Neuronal stem cell (in vitro differentiated cells): Measurements from ENCODE around the gene SLC17A7.

Experiments
- DNase-seq: peaks from one replicate; pipeline ENCODE4 v3.0.0-alpha.2; 2013; ENCODE audit warnings: low spot score
- H2AFZ ChIP-seq: one replicate; pipeline ENCODE4 v1.6.1; 2013; ENCODE audit warnings: mild to moderate bottlenecking, low read length, inconsistent platforms
- H2AK5ac ChIP-seq: 2 replicates; pipeline ENCODE4 v1.6.1; 2013; ENCODE audit warnings: low read depth, mild to moderate bottlenecking, inconsistent platforms, low read length, moderate library complexity, mixed read lengths
- H2BK120ac ChIP-seq: 2 replicates; pipeline ENCODE4 v1.6.1; 2013; ENCODE audit warnings: low read depth, mild to moderate bottlenecking, inconsistent platforms, low read length, moderate library complexity, mixed read lengths
- H2BK12ac ChIP-seq: one replicate; pipeline ENCODE4 v1.6.1; 2013; ENCODE audit warnings: low read length, inconsistent platforms
- H2BK15ac ChIP-seq: 2 replicates; pipeline ENCODE4 v1.6.1; 2013; ENCODE audit warnings: mild to moderate bottlenecking, low read length, inconsistent platforms, mixed read lengths
- H2BK5ac ChIP-seq: one replicate; pipeline ENCODE4 v1.6.1; 2013; ENCODE audit warnings: inconsistent platforms, mild to moderate bottlenecking, low read length, moderate library complexity
- H3K14ac ChIP-seq: one replicate; pipeline ENCODE4 v1.6.1; 2013; ENCODE audit warnings: low read length, inconsistent platforms
- H3K18ac ChIP-seq: 2 replicates; pipeline ENCODE4 v1.6.1; 2013; ENCODE audit warnings: low read length, inconsistent platforms
- H3K23ac ChIP-seq: 2 replicates; pipeline ENCODE4 v1.6.1; 2013; ENCODE audit warnings: low read depth, mild to moderate bottlenecking, mixed read lengths, low read length, inconsistent platforms; ENCODE audit not compliant: poor library complexity
- H3K27ac ChIP-seq: replicated peaks from 3 replicates; pipeline ENCODE4 v1.5.1; 2013; ENCODE audit warnings: low read length, inconsistent platforms
- H3K27me3 ChIP-seq, 3 experiments: 2 replicates each; pipeline ENCODE4 v1.6.1; 2013; ENCODE audit warnings: low read length in 3 of 3, mild to moderate bottlenecking in 2 of 3, inconsistent platforms in 1 of 3, low read depth in 1 of 3, mixed read lengths in 1 of 3, moderate library complexity in 1 of 3; ENCODE audit not compliant: control insufficient read depth in 3 of 3, insufficient read depth in 3 of 3
- H3K36me3 ChIP-seq, 2 donors: replicated peaks in 1 of 2; 2 replicates each; pipeline ENCODE4 v1.6.1; 2013; ENCODE audit warnings: low read length in 2 of 2; ENCODE audit not compliant: control insufficient read depth in 2 of 2, insufficient read depth in 2 of 2
- H3K4ac ChIP-seq: 2 replicates; pipeline ENCODE4 v1.6.1; 2013; ENCODE audit warnings: inconsistent platforms, mild to moderate bottlenecking, low read length, moderate library complexity
- H3K4me1 ChIP-seq, 2 donors: 1 replicate in 1 of 2; 2 replicates in 1 of 2; pipeline ENCODE4 v1.6.1; 2013; ENCODE audit warnings: low read length in 2 of 2, low read depth in 1 of 2; ENCODE audit not compliant: control insufficient read depth in 2 of 2, insufficient read depth in 1 of 2
- H3K4me2 ChIP-seq: one replicate; pipeline ENCODE4 v1.6.1; 2013; ENCODE audit warnings: mild to moderate bottlenecking, low read length, inconsistent platforms; ENCODE audit not compliant: insufficient read depth, poor library complexity, severe bottlenecking
- H3K4me3 ChIP-seq, 2 donors: 2 replicates each; pipeline ENCODE4 v1.5.1; 2013; ENCODE audit warnings: low read length in 2 of 2, mild to moderate bottlenecking in 2 of 2, inconsistent platforms in 1 of 2, moderate library complexity in 1 of 2
- H3K79me1 ChIP-seq: one replicate; pipeline ENCODE4 v1.6.1; 2013; ENCODE audit warnings: low read depth, mild to moderate bottlenecking, inconsistent platforms, low read length, moderate library complexity
- H3K9ac ChIP-seq: one replicate; pipeline ENCODE4 v1.6.1; 2013; ENCODE audit warnings: mild to moderate bottlenecking, low read depth, low read length, inconsistent platforms; ENCODE audit not compliant: poor library complexity
- H3K9me3 ChIP-seq, 2 donors: replicated peaks in 1 of 2; 2 replicates each; pipeline versions ENCODE3 to v1.6.1; 2013; ENCODE audit warnings: low read length in 2 of 2, mild to moderate bottlenecking in 2 of 2, inconsistent platforms in 1 of 2, low read depth in 1 of 2, mixed read lengths in 1 of 2, moderate library complexity in 1 of 2; ENCODE audit not compliant: control insufficient read depth in 2 of 2, insufficient read depth in 1 of 2
- H4K8ac ChIP-seq: one replicate; pipeline ENCODE4 v1.6.1; 2013; ENCODE audit warnings: low read depth, mild to moderate bottlenecking, inconsistent platforms, low read length, moderate library complexity
- H4K91ac ChIP-seq: one replicate; pipeline ENCODE4 v1.6.1; 2013; ENCODE audit warnings: low read length, low read depth, mild to moderate bottlenecking, inconsistent platforms; ENCODE audit not compliant: poor library complexity
- WGBS, 2 donors: extraction: QIAGEN DNeasy Blood & Tissue Kit; methylation state at CpG; one replicate each; pipeline ENCODE4 v1.1.7; 2013; ENCODE audit warnings: missing lambda C conversion rate in 2 of 2, mixed read lengths in 1 of 2; ENCODE audit not compliant: insufficient read length in 2 of 2, insufficient replicate concordance in 1 of 2; ENCODE audit errors: extremely low coverage in 2 of 2; 5-methylcytosine and 5-hydroxymethylcytosine counted together

SLC17A7 gene

GRCh38 chr19:49427855-49428546, 13.3 kb downstream of the SLC17A7 start:
- H3K9me3 ChIP-seq, result peaks cover 4% of the 10 kb centered on the region in 2 donors
- H3K4me2 ChIP-seq, result peak overlapping the region; percentile 89
- DNase-seq, result no peak
- no peak overlapping the region for H4K91ac ChIP-seq
- no peak overlapping the region for H4K8ac ChIP-seq
- peaks cover 24 to 29% of the 10 kb centered on the region in 2 donors for H3K4me1 ChIP-seq
- peak overlapping the region; percentile 51 for H3K14ac ChIP-seq
- peak overlapping the region; percentile 91 for H3K4ac ChIP-seq
- H3K27ac ChIP-seq, result no peak overlapping the region
- peak overlapping the region; percentile 34 to 60 for H3K4me3 ChIP-seq
- peak overlapping the region; percentile 96 for H2AFZ ChIP-seq
- peak overlapping the region; percentile 35 for H2BK5ac ChIP-seq
- H2BK120ac ChIP-seq, result peak overlapping the region; percentile 28
- H2BK12ac ChIP-seq, result peak overlapping the region; percentile 63
- no CpG with 5 or more reads among the region's 45 CpGs for WGBS, 2 donors
- H3K23ac ChIP-seq, result peak overlapping the region; percentile 80
- peak overlapping the region; percentile 57 for H3K9ac ChIP-seq
- peaks cover 6 to 96% (median 71%) of the 10 kb centered on the region in 3 experiments for H3K27me3 ChIP-seq
- H3K79me1 ChIP-seq, result peaks cover 2% of the 10 kb centered on the region
- no peaks in the 10 kb centered on the region for H3K36me3 ChIP-seq
- peak overlapping the region; percentile 95 for H3K18ac ChIP-seq
- peak overlapping the region; percentile 86 for H2AK5ac ChIP-seq
- H2BK15ac ChIP-seq, result peak overlapping the region; percentile 54

GRCh38 chr19:49427339-49427738, 14.0 kb downstream of the SLC17A7 start:
- H3K9me3 ChIP-seq, result peaks cover 4% of the 10 kb centered on the region in 2 donors
- peak overlapping the region; percentile 28 for H2BK120ac ChIP-seq
- DNase-seq, result no peak
- peak overlapping the region; percentile 86 for H2AK5ac ChIP-seq
- no peak overlapping the region for H3K23ac ChIP-seq
- peaks cover 2% of the 10 kb centered on the region for H3K79me1 ChIP-seq
- H3K14ac ChIP-seq, result no peak overlapping the region
- H3K4ac ChIP-seq, result no peak overlapping the region
- H4K91ac ChIP-seq, result no peak overlapping the region
- H3K18ac ChIP-seq, result peak overlapping the region; percentile 85
- peak overlapping the region; percentile 56 for H4K8ac ChIP-seq
- peak overlapping the region; percentile 54 for H2BK15ac ChIP-seq
- H2AFZ ChIP-seq, result no peak overlapping the region
- H2BK12ac ChIP-seq, result peak overlapping the region; percentile 98
- no peak overlapping the region for H3K9ac ChIP-seq
- H3K4me3 ChIP-seq, result no peak overlapping the region
- peak overlapping the region; percentile 35 for H2BK5ac ChIP-seq
- H3K4me1 ChIP-seq, result peaks cover 28 to 32% of the 10 kb centered on the region in 2 donors
- no peaks in the 10 kb centered on the region for H3K36me3 ChIP-seq
- no CpG with 5 or more reads among the region's 12 CpGs for WGBS, 2 donors
- no peak overlapping the region for H3K27ac ChIP-seq
- peaks cover 8 to 96% (median 71%) of the 10 kb centered on the region in 3 experiments for H3K27me3 ChIP-seq
- no peak overlapping the region for H3K4me2 ChIP-seq

- Histone ChIP-seq H2BK120ac (no peak overlapping the region), H3K36me3 (no peaks in the 10 kb centered on the region), H3K27ac (no peak overlapping the region), H3K9me3 (no peaks in the 10 kb centered on the region), H2AFZ (no peak overlapping the region), H3K79me1 (peaks cover 2% of the 10 kb centered on the region), H4K91ac (no peak overlapping the region), H3K27me3 (peaks cover 8 to 95% (median 74%) of the 10 kb centered on the region in 3 experiments), H3K4me1 (peaks cover 28 to 32% of the 10 kb centered on the region in 2 donors), H3K4ac (no peak overlapping the region), H2BK15ac (no peak overlapping the region), H2BK5ac (no peak overlapping the region), H3K4me3 (no peak overlapping the region), H2BK12ac (no peak overlapping the region), H4K8ac (no peak overlapping the region), H2AK5ac (peak overlapping the region; percentile 63), H3K4me2 (peak overlapping the region; percentile 20), H3K23ac (no peak overlapping the region), H3K9ac (no peak overlapping the region), H3K14ac (no peak overlapping the region), H3K18ac (peak overlapping the region; percentile 88)
- DNase-seq, result no peak
- no CpG with 5 or more reads among the region's 30 CpGs for WGBS, 2 donors
Measured at GRCh38 chr19:49425922-49426592, 15.3 kb downstream of the SLC17A7 start.

GRCh38 chr19:49425178-49425577, 16.1 kb downstream of the SLC17A7 start, which contains the start of gene GFY:
GFY (plus strand) TSS chr19:49425388; CDS start chr19:49426431, 1,043 bp downstream.
- peaks cover 2% of the 10 kb centered on the region for H3K79me1 ChIP-seq
- no peak within 1 kb of the TSS for H2BK120ac ChIP-seq
- H2BK5ac ChIP-seq, result no peak within 1 kb of the TSS
- H2BK15ac ChIP-seq, result no peak within 1 kb of the TSS
- peak within 1 kb of the TSS; percentile 63 for H2AK5ac ChIP-seq
- no peak within 1 kb of the TSS for H3K27ac ChIP-seq
- no peak within 1 kb of the TSS for H4K91ac ChIP-seq
- no CpG with 5 or more reads among the region's 7 CpGs for WGBS, 2 donors
- H3K9me3 ChIP-seq, result no peaks in the 10 kb centered on the region
- no peak within 1 kb of the TSS for H3K23ac ChIP-seq
- peak within 1 kb of the TSS; percentile 19 for H2BK12ac ChIP-seq
- no peak for DNase-seq
- H3K27me3 ChIP-seq, result peaks cover 8 to 95% (median 76%) of the 10 kb centered on the region in 3 experiments
- H3K36me3 ChIP-seq, result no peaks in the 10 kb centered on the region
- H3K4me2 ChIP-seq, result peak within 1 kb of the TSS; percentile 20
- no peak within 1 kb of the TSS for H2AFZ ChIP-seq
- H3K9ac ChIP-seq, result no peak within 1 kb of the TSS
- H3K4ac ChIP-seq, result no peak within 1 kb of the TSS
- H3K18ac ChIP-seq, result peak within 1 kb of the TSS; percentile 70
- peaks cover 24 to 31% of the 10 kb centered on the region in 2 donors for H3K4me1 ChIP-seq
- H4K8ac ChIP-seq, result no peak within 1 kb of the TSS
- H3K4me3 ChIP-seq, result no peak within 1 kb of the TSS
- H3K14ac ChIP-seq, result no peak within 1 kb of the TSS
